IPS-18c (cell line): ENCODE results near the gene JAG2.

Source experiments
- H3K4me3 ChIP-seq: 2 replicates; pipeline ENCODE4 v1.7.0; 2013; ENCODE audit warnings: low read depth, mild to moderate bottlenecking, low read length, moderate library complexity; ENCODE audit not compliant: insufficient read depth
- H3K9me3 ChIP-seq: one replicate; pipeline ENCODE4 v1.6.1; 2013; ENCODE audit warnings: mild to moderate bottlenecking, low read length, moderate library complexity; ENCODE audit not compliant: control insufficient read depth, insufficient read depth

The JAG2 gene

GRCh38 chr14:105161309-105161708, 7.3 kb downstream of the JAG2 start:
- Histone ChIP-seq H3K9me3 (no peaks in the 10 kb centered on the region), H3K4me3 (no peak overlapping the region)

GRCh38 chr14:105160776-105161175, 7.8 kb downstream of the JAG2 start:
- Histone ChIP-seq H3K4me3 (no peak overlapping the region), H3K9me3 (no peaks in the 10 kb centered on the region)

GRCh38 chr14:105159344-105159743, 9.2 kb downstream of the JAG2 start:
- Histone ChIP-seq H3K4me3 (no peak overlapping the region), H3K9me3 (no peaks in the 10 kb centered on the region)

- no peak overlapping the region for H3K4me3 ChIP-seq
- H3K9me3 ChIP-seq: no peaks in the 10 kb centered on the region
Measured at GRCh38 chr14:105158794-105159193, 9.8 kb downstream of the JAG2 start.

- H3K9me3 ChIP-seq: no peaks in the 10 kb centered on the region
Measured at GRCh38 chr14:105157872-105158271, 10.7 kb downstream of the JAG2 start.

DNA sequence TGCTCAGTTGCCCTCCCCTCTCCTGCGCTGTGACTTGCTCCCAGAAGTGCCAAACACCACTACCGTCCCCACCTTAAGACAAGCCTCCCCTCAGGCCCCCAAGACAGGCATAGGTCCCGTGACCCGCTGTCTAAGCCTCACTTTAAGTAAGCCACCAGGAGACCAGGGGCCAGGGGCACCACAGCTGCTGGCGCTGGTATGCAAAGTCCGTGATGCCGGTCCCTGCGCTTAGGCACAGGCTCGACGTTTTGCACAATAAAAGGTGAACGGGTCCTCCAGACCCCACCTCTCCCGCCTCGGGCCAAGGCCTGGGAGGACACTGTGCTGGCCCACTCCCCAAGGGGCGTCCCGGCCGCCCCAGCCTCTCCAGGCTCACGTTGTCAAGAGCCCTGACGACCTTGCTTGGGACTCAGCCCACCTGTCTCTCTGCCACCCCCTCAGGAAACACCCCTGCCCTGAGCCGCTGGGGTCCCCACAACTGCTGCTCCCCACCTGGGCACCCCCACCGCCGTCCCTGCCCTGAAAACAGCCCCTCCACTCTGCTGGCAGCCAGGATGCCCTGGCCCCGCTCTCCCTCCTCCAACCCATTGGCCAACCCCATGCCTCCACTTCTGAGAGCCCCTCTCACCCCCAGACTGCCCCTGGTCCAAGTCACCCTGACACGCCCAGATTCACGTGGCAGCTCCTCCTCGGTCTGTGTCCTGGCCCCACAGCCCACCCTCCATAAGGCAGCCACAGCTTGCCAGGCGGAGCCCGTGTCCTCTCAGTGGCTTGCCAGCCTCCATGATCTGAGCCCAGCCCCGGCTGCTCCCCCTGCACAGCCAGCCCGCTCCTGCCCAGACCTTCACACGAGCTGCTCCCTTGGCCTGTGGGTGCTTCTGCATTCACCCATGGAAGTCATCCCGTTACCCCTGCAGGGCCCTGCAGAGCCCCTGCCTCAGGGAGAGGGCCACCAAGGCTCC, 11.9 kb downstream of the JAG2 start:
- no peaks in the 10 kb centered on the region for H3K9me3 ChIP-seq
- H3K4me3 ChIP-seq: no peak overlapping the region

More at GRCh38 chr14:105157872-105158271, 10.7 kb downstream of the JAG2 start:
- H3K4me3 ChIP-seq: no peak overlapping the region

DNA sequence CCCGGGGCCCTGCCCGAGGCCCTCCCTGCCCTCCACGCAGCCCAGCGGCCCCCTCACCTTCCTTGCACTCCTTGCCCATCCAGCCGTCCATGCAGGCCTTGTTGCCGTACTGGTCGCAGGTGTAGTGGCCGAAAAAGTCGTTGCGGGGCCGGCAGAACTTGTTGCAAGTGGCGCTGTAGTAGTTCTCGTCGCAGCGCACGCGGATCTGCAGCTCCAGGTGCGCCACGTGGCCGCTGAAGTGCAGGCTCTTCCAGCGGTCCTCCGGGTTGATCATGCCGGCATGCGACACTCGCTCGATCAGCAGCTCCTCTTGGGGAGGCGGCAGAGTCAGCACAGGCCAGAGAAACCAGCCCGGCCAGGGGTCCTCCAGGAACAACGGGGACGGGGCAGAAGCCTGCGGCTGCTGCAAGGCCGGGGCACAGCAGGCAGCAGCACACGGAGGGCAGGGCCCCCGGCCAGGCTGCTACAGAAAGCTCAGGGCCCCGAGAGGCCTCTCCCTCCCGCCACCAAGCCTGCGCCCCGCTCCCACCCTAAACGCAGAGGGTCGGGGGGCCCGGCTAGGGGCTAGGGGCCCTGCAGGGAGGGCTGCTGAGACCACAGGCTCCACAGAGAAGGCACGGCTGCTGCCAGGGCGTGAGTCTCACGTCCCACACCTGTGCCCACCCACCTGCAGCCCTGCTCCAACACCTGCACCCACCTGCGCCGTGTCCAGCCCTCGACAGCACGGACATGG, 12.7 kb downstream of the JAG2 start:
- no peak overlapping the region for H3K4me3 ChIP-seq
- no peaks in the 10 kb centered on the region for H3K9me3 ChIP-seq

- no peaks in the 10 kb centered on the region for H3K9me3 ChIP-seq
- no peak overlapping the region for H3K4me3 ChIP-seq
Measured at GRCh38 chr14:105155071-105155651, 13.4 kb downstream of the JAG2 start.

GRCh38 chr14:105154476-105154871, 14.1 kb downstream of the JAG2 start:
- Histone ChIP-seq H3K4me3 (no peak overlapping the region), H3K9me3 (no peaks in the 10 kb centered on the region)

- no peak overlapping the region for H3K4me3 ChIP-seq
- no peaks in the 10 kb centered on the region for H3K9me3 ChIP-seq
Measured at GRCh38 chr14:105153739-105154475, 14.7 kb downstream of the JAG2 start.

DNA sequence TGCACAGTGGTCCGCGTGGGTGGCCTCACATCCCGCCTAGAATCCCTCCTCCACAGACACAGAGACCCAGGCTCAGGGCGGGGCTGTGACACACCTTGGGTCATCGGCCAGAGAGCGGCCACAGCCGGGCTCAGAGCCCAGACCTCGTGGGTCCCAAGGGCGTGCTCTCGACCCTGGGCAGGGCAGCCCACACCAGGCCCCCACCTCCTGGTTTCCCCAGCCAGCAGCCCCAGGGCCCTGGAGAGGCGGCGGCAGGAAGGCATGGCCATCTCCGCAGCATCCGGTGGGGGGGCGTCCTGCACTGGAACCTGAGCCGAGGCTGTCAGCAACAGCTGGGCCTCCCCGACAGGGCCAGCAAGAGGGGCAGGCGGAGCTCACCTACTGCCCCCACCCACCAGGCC, 15.2 kb downstream of the JAG2 start:
- H3K9me3 ChIP-seq: no peaks in the 10 kb centered on the region
- H3K4me3 ChIP-seq: no peak overlapping the region

DNA sequence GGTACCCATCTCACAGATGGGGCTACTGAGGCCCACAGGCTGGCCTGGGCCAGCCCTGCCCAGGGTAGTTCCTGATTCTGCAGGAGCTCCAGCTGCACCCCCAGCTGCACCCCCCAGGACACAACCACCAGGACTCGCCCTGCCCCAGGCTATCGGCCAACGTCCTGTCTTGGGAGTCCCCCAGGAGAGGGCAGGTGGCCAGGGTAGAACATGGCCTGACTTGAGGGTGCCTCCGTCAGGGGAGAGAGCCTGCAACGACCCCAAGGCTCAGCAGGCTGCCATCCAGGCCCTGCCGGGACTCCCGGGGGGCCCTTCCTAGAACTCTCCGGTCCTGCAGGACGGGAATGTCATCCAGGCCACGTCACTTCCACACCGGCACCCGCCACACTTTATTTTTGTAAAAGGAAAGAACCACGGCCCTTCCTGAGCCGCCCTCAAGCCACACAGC, 15.8 kb downstream of the JAG2 start:
- Histone ChIP-seq H3K4me3 (no peak overlapping the region), H3K9me3 (no peaks in the 10 kb centered on the region)

GRCh38 chr14:105151838-105152793, 16.5 kb downstream of the JAG2 start:
- Histone ChIP-seq H3K4me3 (no peak overlapping the region), H3K9me3 (no peaks in the 10 kb centered on the region)

- no peaks in the 10 kb centered on the region for H3K9me3 ChIP-seq
- no peak overlapping the region for H3K4me3 ChIP-seq
Measured at GRCh38 chr14:105151084-105151837, 17.3 kb downstream of the JAG2 start.

DNA sequence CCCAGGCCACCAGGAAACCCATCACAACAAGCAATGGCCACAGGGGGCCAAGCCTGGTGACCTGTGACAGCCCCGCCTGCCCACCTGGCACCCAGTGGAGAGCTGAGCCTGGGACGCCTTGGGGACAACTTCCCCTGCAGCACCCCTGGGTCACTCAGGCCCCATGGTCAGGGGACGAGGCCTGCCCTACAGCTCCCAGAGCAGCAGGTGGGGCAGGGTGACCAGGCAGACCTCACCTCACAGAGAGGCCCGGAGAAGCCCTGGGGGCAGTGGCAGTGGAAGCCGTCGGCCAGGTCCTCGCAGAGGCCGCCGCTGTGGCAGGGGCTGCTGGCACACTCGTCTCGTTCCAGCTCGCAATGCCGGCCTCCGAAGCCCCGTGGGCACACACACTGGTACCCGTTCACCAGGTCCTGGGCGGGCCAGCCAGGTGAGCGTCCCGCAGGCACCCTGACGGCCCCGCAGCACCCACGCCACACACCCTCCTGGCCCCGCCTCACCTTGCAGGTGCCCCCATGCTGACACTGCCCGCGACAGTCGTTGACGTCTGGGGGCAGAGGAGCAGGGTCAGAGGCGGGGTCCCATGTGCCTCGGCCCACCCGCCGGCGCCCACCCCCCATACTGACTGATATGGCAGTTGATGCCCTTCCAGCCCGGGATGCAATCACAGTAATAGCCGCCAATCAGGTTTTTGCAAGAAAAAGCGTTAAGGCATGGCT, 18.1 kb downstream of the JAG2 start:
- H3K4me3 ChIP-seq: no peak overlapping the region

More for the DNA sequence above, 18.1 kb downstream of the JAG2 start:
- H3K9me3 ChIP-seq: no peaks in the 10 kb centered on the region
